Parathyroid adenoma (tissue), 2 donors: Measurements from ENCODE around the gene LRRC71.
A peak's percentile ranks its signal among the peaks of the same experiment; 100 is the strongest.

Experiments used
- H2AFZ ChIP-seq: fragments of 300-600 bp; sonication (generic); one replicate; pipeline ENCODE4 v1.7.0; 2017; ENCODE audit warnings: antibody characterized with exemption, mild to moderate bottlenecking
- H3K27ac ChIP-seq: fragments of 300-600 bp; sonication (generic); one replicate; pipeline ENCODE4 v1.7.0; 2017
- H3K27me3 ChIP-seq: fragments of 300-600 bp; sonication (generic); one replicate; pipeline ENCODE4 v1.7.0; 2017; ENCODE audit warnings: low read length; ENCODE audit not compliant: control insufficient read depth, insufficient read depth
- H3K36me3 ChIP-seq: fragments of 300-600 bp; sonication (generic); one replicate; pipeline ENCODE4 v1.7.0; 2017; ENCODE audit warnings: low read length; ENCODE audit not compliant: control insufficient read depth, insufficient read depth
- H3K4me1 ChIP-seq: fragments of 300-600 bp; sonication (generic); one replicate; pipeline ENCODE4 v1.7.0; 2017; ENCODE audit warnings: control low read depth
- H3K4me2 ChIP-seq: fragments of 300-600 bp; sonication (generic); one replicate; pipeline ENCODE4 v1.7.0; 2017; ENCODE audit warnings: low read length
- H3K4me3 ChIP-seq: fragments of 300-600 bp; sonication (generic); one replicate; pipeline ENCODE4 v1.7.0; 2017; ENCODE audit warnings: low read depth, low read length
- H3K79me2 ChIP-seq: fragments of 300-600 bp; sonication (generic); one replicate; pipeline ENCODE4 v1.7.0; 2017; ENCODE audit warnings: control low read depth
- H3K9ac ChIP-seq: fragments of 300-600 bp; sonication (generic); one replicate; pipeline ENCODE4 v1.7.0; 2017; ENCODE audit warnings: mild to moderate bottlenecking
- H3K9me3 ChIP-seq: fragments of 300-600 bp; sonication (generic); one replicate; pipeline ENCODE4 v1.7.0; 2017; ENCODE audit warnings: low read length; ENCODE audit not compliant: control insufficient read depth
- CTCF ChIP-seq: fragments of 300-600 bp; sonication (generic); IDR thresholded peaks from one replicate; pipeline ENCODE4 v1.7.0; 2017; ENCODE audit warnings: antibody characterized with exemption, mild to moderate bottlenecking
- donor health status: primary hyperparathyroidism.

LRRC71 gene

GRCh38 chr1:156897078-156897825 lies 23.2 kb upstream of the LRRC71 start:
- no peaks in the 10 kb centered on the region for H3K79me2 ChIP-seq
- H2AFZ ChIP-seq, result no peak overlapping the region
- H3K4me3 ChIP-seq, result no peak overlapping the region
- no peaks in the 10 kb centered on the region for H3K9me3 ChIP-seq
- no peak overlapping the region for H3K27ac ChIP-seq
- no peak for TF ChIP-seq CTCF
- H3K27me3 ChIP-seq, result no peaks in the 10 kb centered on the region
- no peak overlapping the region for H3K9ac ChIP-seq
- no peak overlapping the region for H3K4me2 ChIP-seq
- peaks cover 2% of the 10 kb centered on the region for H3K4me1 ChIP-seq
- no peaks in the 10 kb centered on the region for H3K36me3 ChIP-seq

GRCh38 chr1:156898161-156898566 lies 22.3 kb upstream of the LRRC71 start:
- Histone ChIP-seq H3K4me3 (no peak overlapping the region), H3K27me3 (no peaks in the 10 kb centered on the region), H2AFZ (no peak overlapping the region), H3K36me3 (no peaks in the 10 kb centered on the region), H3K79me2 (no peaks in the 10 kb centered on the region), H3K4me2 (peak overlapping the region; percentile 28), H3K27ac (no peak overlapping the region), H3K9ac (no peak overlapping the region), H3K9me3 (no peaks in the 10 kb centered on the region), H3K4me1 (peaks cover 2% of the 10 kb centered on the region)
- no peak for TF ChIP-seq CTCF

GRCh38 chr1:156898971-156899664 lies 21.3 kb upstream of the LRRC71 start:
- Histone ChIP-seq H3K27ac (no peak overlapping the region), H3K9me3 (no peaks in the 10 kb centered on the region), H3K36me3 (no peaks in the 10 kb centered on the region), H3K79me2 (no peaks in the 10 kb centered on the region), H3K27me3 (no peaks in the 10 kb centered on the region), H3K9ac (no peak overlapping the region), H3K4me2 (no peak overlapping the region), H3K4me1 (peaks cover 2% of the 10 kb centered on the region), H3K4me3 (no peak overlapping the region), H2AFZ (no peak overlapping the region)
- no peak for TF ChIP-seq CTCF

GRCh38 chr1:156899956-156900718 lies 20.3 kb upstream of the LRRC71 start:
- no peaks in the 10 kb centered on the region for H3K9me3 ChIP-seq
- no peak overlapping the region for H3K9ac ChIP-seq
- TF ChIP-seq CTCF, result no peak
- no peak overlapping the region for H2AFZ ChIP-seq
- H3K4me3 ChIP-seq, result no peak overlapping the region
- H3K27ac ChIP-seq, result no peak overlapping the region
- H3K4me1 ChIP-seq, result peaks cover 2% of the 10 kb centered on the region
- H3K79me2 ChIP-seq, result no peaks in the 10 kb centered on the region
- H3K36me3 ChIP-seq, result no peaks in the 10 kb centered on the region
- H3K27me3 ChIP-seq, result no peaks in the 10 kb centered on the region
- H3K4me2 ChIP-seq, result no peak overlapping the region
